Measurements from ENCODE around the gene LIFR. TPM values are rescaled to one million over a fixed set of nuclear protein-coding genes. Genes with fewer than 3 reads are reported as not detected.

Gene LIFR
- total RNA-seq, 1 experiment from 2014 or later = 10.4 TPM

- Histone ChIP-seq H3K4me2 (ENCODE audit: low read length) (no peak overlapping the region), H3K9me3 (ENCODE audit: low read length) (no peaks in the 10 kb centered on the region), H3K4me1 (ENCODE audit: insufficient read depth, low read length) (peaks cover 34% of the 10 kb centered on the region), H3K9ac (ENCODE audit: low read length) (no peak overlapping the region), H3K27ac (ENCODE audit: low read length) (no peak overlapping the region), H3K36me3 (ENCODE audit: low read depth, low read length) (no peaks in the 10 kb centered on the region), H4K20me1 (ENCODE audit: low read length) (no peaks in the 10 kb centered on the region), H3K79me2 (ENCODE audit: low read length) (peaks cover 22% of the 10 kb centered on the region), H3K4me3 (ENCODE audit: low read length) (no peak overlapping the region), H2AFZ (ENCODE audit: low read length) (no peak overlapping the region), H3K27me3 (ENCODE audit: low read length) (no peaks in the 10 kb centered on the region), H3F3A (ENCODE audit: low read length, unreplicated experiment) (no peaks in the 10 kb centered on the region), H3K9me2 (replicated peaks; ENCODE audit: low read length) (no peaks in the 10 kb centered on the region)
- TF ChIP-seq EZH2 (IDR thresholded peaks at IDR 0.05; ENCODE audit: low read length, unreplicated experiment) (no peak), EZH2phosphoT487 (IDR thresholded peaks at IDR 0.05; ENCODE audit: borderline replicate concordance, low read length) (no peak)
- TF ChIP-seq, protein P1, sequence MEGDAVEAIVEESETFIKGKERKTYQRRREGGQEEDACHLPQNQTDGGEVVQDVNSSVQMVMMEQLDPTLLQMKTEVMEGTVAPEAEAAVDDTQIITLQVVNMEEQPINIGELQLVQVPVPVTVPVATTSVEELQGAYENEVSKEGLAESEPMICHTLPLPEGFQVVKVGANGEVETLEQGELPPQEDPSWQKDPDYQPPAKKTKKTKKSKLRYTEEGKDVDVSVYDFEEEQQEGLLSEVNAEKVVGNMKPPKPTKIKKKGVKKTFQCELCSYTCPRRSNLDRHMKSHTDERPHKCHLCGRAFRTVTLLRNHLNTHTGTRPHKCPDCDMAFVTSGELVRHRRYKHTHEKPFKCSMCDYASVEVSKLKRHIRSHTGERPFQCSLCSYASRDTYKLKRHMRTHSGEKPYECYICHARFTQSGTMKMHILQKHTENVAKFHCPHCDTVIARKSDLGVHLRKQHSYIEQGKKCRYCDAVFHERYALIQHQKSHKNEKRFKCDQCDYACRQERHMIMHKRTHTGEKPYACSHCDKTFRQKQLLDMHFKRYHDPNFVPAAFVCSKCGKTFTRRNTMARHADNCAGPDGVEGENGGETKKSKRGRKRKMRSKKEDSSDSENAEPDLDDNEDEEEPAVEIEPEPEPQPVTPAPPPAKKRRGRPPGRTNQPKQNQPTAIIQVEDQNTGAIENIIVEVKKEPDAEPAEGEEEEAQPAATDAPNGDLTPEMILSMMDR (conservative IDR thresholded peaks at IDR 0.05; ENCODE audit: low read depth, low read length) = no peak
- ChIA-PET POLR2A (ENCODE audit: unreplicated experiment) (no interaction called here), CTCF (no interaction called here)
- BruUV-seq (replicated peaks) = no TSS peak
- intact Hi-C loops (cut with micrococcal nuclease) = no loop called here
- peak; percentile 50; the same call in 1 of the 2 replicates for ATAC-seq
- DNase-seq = peak; percentile 22
Observed at GRCh38 chr5:38548064-38548759, 8.2 kb downstream of the LIFR start.

GRCh38 chr5:38547257-38547656 is 9.2 kb downstream of the LIFR start:
- Histone ChIP-seq H3K27ac (ENCODE audit: low read length) (no peak overlapping the region), H3K36me3 (ENCODE audit: low read depth, low read length) (no peaks in the 10 kb centered on the region), H3K9ac (ENCODE audit: low read length) (no peak overlapping the region), H3K9me2 (replicated peaks; ENCODE audit: low read length) (no peaks in the 10 kb centered on the region), H3K4me2 (ENCODE audit: low read length) (no peak overlapping the region), H3K4me3 (ENCODE audit: low read length) (no peak overlapping the region), H3K79me2 (ENCODE audit: low read length) (peaks cover 22% of the 10 kb centered on the region), H2AFZ (ENCODE audit: low read length) (no peak overlapping the region), H3K27me3 (ENCODE audit: low read length) (no peaks in the 10 kb centered on the region), H3K9me3 (ENCODE audit: low read length) (no peaks in the 10 kb centered on the region), H3K4me1 (ENCODE audit: insufficient read depth, low read length) (peaks cover 34% of the 10 kb centered on the region), H4K20me1 (ENCODE audit: low read length) (no peaks in the 10 kb centered on the region), H3F3A (ENCODE audit: low read length, unreplicated experiment) (no peaks in the 10 kb centered on the region)
- ChIA-PET CTCF (no interaction called here), POLR2A (ENCODE audit: unreplicated experiment) (interaction anchor here (0.6 kb wide), 1 partner anchor 52 kb away, joined by 3 read pairs; no protein-coding TSS in a partner anchor)
- DNase-seq (no peak), ATAC-seq (no peak)
- intact Hi-C loops (cut with micrococcal nuclease) = no loop called here
- TF ChIP-seq EZH2 (IDR thresholded peaks at IDR 0.05; ENCODE audit: low read length, unreplicated experiment) = no peak
- TF ChIP-seq, protein P1 (conservative IDR thresholded peaks at IDR 0.05; ENCODE audit: low read depth, low read length) = no peak
- BruUV-seq (replicated peaks) = no TSS peak

DNA sequence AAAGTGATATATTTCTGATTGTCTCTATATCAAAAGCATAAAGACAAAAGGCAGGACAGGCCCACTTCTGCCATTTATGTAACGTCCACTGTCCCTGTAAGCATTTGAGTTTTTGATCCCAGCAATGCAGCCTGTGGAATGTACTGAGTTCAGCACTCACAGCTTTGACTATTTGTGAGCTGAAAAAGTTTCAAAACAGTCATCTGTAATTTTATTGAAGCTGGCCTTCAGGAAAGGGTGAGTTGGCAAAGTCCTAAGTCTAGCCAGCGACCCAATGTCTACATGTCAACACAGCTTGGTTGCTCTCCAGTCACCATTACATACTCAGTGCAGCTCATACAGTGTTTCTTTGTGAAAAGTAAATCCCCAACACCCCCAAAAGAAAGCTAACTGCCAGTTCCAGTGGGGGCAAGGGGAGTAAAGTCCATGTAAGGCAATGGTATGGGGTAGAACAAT is 9.7 kb downstream of the LIFR start:
- no peak overlapping the region for H3K9ac ChIP-seq (ENCODE audit: low read length)
- peaks cover 22% of the 10 kb centered on the region for H3K79me2 ChIP-seq (ENCODE audit: low read length)

More for the DNA sequence above, 9.7 kb downstream of the LIFR start:
- Histone ChIP-seq H2AFZ (ENCODE audit: low read length) (no peak overlapping the region), H3K4me2 (ENCODE audit: low read length) (no peak overlapping the region), H3K27ac (ENCODE audit: low read length) (no peak overlapping the region), H3K9me3 (ENCODE audit: low read length) (no peaks in the 10 kb centered on the region), H4K20me1 (ENCODE audit: low read length) (no peaks in the 10 kb centered on the region), H3K4me1 (ENCODE audit: insufficient read depth, low read length) (peaks cover 35% of the 10 kb centered on the region), H3F3A (ENCODE audit: low read length, unreplicated experiment) (no peaks in the 10 kb centered on the region), H3K36me3 (ENCODE audit: low read depth, low read length) (no peaks in the 10 kb centered on the region), H3K9me2 (replicated peaks; ENCODE audit: low read length) (no peaks in the 10 kb centered on the region), H3K27me3 (ENCODE audit: low read length) (no peaks in the 10 kb centered on the region), H3K4me3 (ENCODE audit: low read length) (no peak overlapping the region)
- ATAC-seq (no peak), DNase-seq (no peak)
- ChIA-PET POLR2A (ENCODE audit: unreplicated experiment) (interaction anchor here (0.6 kb wide), 1 partner anchor 52 kb away, joined by 3 read pairs; no protein-coding TSS in a partner anchor), CTCF (no interaction called here)
- TF ChIP-seq EZH2phosphoT487 (IDR thresholded peaks at IDR 0.05; ENCODE audit: borderline replicate concordance, low read length) (no peak), EZH2 (IDR thresholded peaks at IDR 0.05; ENCODE audit: low read length, unreplicated experiment) (no peak)
- TF ChIP-seq, protein P1 (conservative IDR thresholded peaks at IDR 0.05; ENCODE audit: low read depth, low read length) = no peak
- BruUV-seq (replicated peaks) = no TSS peak
- intact Hi-C loops (cut with micrococcal nuclease) = no loop called here

Data from PC-3 (cell line).